Stomach (tissue), 9 donors: ENCODE measurements around the gene TMEM151B. TPM values are rescaled to one million over a fixed set of nuclear protein-coding genes. Genes with fewer than 3 reads are reported as not detected.
"Not testable (repeated sequence)": the region's sequence is repeated elsewhere in the genome, so short reads cannot be mapped to it uniquely, and the experiment has no call there.

Source experiments
- DNase-seq, 2 donors: peaks; one replicate each; pipeline versions ENCODE4 v3.0.0 to v3.0.0-alpha.2; 2013 to 2019
- H3K27ac ChIP-seq, 5 donors: fragments of 200-600 bp in 4 of 5; sonication (generic) in 4 of 5; one replicate each; pipeline ENCODE4 v1.5.1; 2013 to 2019; ENCODE audit warnings: mild to moderate bottlenecking in 1 of 5, moderate library complexity in 1 of 5
- H3K27me3 ChIP-seq, 3 donors: fragments of 200-600 bp; sonication (generic); one replicate each; pipeline ENCODE4 v1.5.1; 2017 to 2019; ENCODE audit warnings: mixed run types in 1 of 3
- H3K36me3 ChIP-seq, 4 donors: fragments of 200-600 bp; sonication (generic); 1 replicate in 3 of 4; 2 replicates in 1 of 4; pipeline ENCODE4 v1.5.1; 2016 to 2019
- H3K4me1 ChIP-seq, 4 donors: fragments of 200-600 bp; sonication (generic); one replicate each; pipeline ENCODE4 v1.5.1; 2016 to 2019
- H3K4me3 ChIP-seq, 4 donors: fragments of 200-600 bp; sonication (generic) in 3 of 4; one replicate each; pipeline ENCODE4 v1.5.1; 2016 to 2019; ENCODE audit warnings: mild to moderate bottlenecking in 1 of 4
- H3K9me3 ChIP-seq, 4 donors: fragments of 200-600 bp; sonication (generic); one replicate each; pipeline ENCODE4 v1.5.1; 2016 to 2019
- CTCF ChIP-seq, 7 experiments: fragments of 450-650 bp in 4 of 7; fragments of 200-600 bp in 3 of 7; sonication (generic) in 3 of 7; IDR thresholded peaks; one replicate each; pipeline ENCODE4 v1.5.1; 2016 to 2019; ENCODE audit warnings: antibody characterized with exemption in 7 of 7, control low read depth in 2 of 7, mild to moderate bottlenecking in 1 of 7
- EP300 ChIP-seq: sonication (generic); formaldehyde crosslinking; IDR thresholded peaks from one replicate; pipeline ENCODE4 v1.6.1; 2017; ENCODE audit warnings: antibody characterized with exemption
- POLR2A ChIP-seq, 4 donors: fragments of 450-650 bp; IDR thresholded peaks; one replicate each; pipeline ENCODE4 v1.6.1; 2016; ENCODE audit warnings: antibody characterized with exemption in 4 of 4, control low read depth in 2 of 4, mild to moderate bottlenecking in 1 of 4, moderate library complexity in 1 of 4
- POLR2AphosphoS5 ChIP-seq, 3 donors: sonication (generic); formaldehyde crosslinking; IDR thresholded peaks; one replicate each; pipeline ENCODE4 v1.6.1; 2016; ENCODE audit warnings: antibody characterized with exemption in 3 of 3
- WGBS, 5 donors: extraction: QIAGEN DNeasy Blood & Tissue Kit in 3 of 5; methylation state at CpG; one replicate each; pipeline versions ENCODE4 v1.1.5 to v1.1.7; 2013 to 2018; 5-methylcytosine and 5-hydroxymethylcytosine counted together
- intact Hi-C: fragments of 100-400 bp; cut with DNase I; formaldehyde crosslinking; loops from one replicate; pipeline ENCODE4 v1.15.1; 2023; ENCODE audit warnings: low total_unique reads
- polyA plus RNA-seq, 3 donors: library from polyadenylated mRNA; stranded (reverse); fragments of 200-250 nt; gene quantifications; one replicate each; pipeline ENCODE4 v1.2.3, GENCODE V29; 2013
- total RNA-seq, 5 donors: library from RNA; depleted of rRNA; stranded (reverse); fragments of >200 nt; gene quantifications; one replicate each; pipeline versions ENCODE4 v1.1.0 to v1.2.3, GENCODE V29; 2014 to 2016
- donor health status: healthy with polysubstance abuse.
- donor health status: Bipolar disorder and iron deficiency.
- donor health status: healthy.

Gene TMEM151B
- total and polyA plus RNA-seq, 8 donors: 0.12 to 0.29 (median 0.23) TPM; not detected in 4

- Histone ChIP-seq H3K36me3 (no peaks in the 10 kb centered on the region), H3K27ac (no peak overlapping the region), H3K4me1 (no peaks in the 10 kb centered on the region), H3K4me3 (no peak overlapping the region), H3K9me3 (no peaks in the 10 kb centered on the region), H3K27me3 (peaks cover 0 to 32% (median 0%) of the 10 kb centered on the region in 3 donors)
- no peak for TF ChIP-seq EP300
- TF ChIP-seq POLR2AphosphoS5 (IDR thresholded peaks at IDR 0.05): no peak
- no peak for TF ChIP-seq POLR2A (IDR thresholded peaks at IDR 0.05)
- TF ChIP-seq CTCF (IDR thresholded peaks at IDR 0.05): no peak
- intact Hi-C loops: no loop called here
- no peak for DNase-seq
Measured at GRCh38 chr6:44327096-44327495, 56.8 kb downstream of the TMEM151B start.

GRCh38 chr6:44327760-44328159, 57.5 kb downstream of the TMEM151B start:
- H3K4me1 ChIP-seq: no peaks in the 10 kb centered on the region
- H3K27me3 ChIP-seq: peaks cover 0 to 38% (median 0%) of the 10 kb centered on the region in 3 donors
- no peak for DNase-seq
- H3K9me3 ChIP-seq: no peaks in the 10 kb centered on the region
- TF ChIP-seq EP300 (no peak), POLR2AphosphoS5 (IDR thresholded peaks at IDR 0.05) (no peak)
- no peak overlapping the region for H3K27ac ChIP-seq
- intact Hi-C loops: no loop called here
- no peak overlapping the region for H3K4me3 ChIP-seq
- no peaks in the 10 kb centered on the region for H3K36me3 ChIP-seq
- 48 to 80% (median 70%) methylated on average over 2 of the region's 2 CpGs for WGBS, 5 donors

DNA sequence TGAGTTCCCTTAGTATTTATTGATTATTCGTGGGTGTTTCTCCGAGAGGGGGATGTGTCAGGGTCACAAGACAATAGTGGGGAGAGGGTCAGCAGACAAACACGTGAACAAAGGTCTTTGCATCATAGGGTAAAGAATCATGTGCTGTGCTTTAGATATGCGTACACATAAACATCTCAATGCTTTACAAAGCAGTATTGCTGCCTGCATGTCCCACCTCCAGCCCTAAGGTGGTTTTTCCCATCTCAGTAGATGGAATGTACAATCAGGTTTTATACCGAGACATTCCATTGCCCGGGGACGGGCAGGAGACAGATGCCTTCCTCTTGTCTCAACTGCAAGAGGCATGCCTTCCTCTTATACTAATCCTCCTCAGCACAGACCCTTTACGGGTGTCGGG, 58.0 kb downstream of the TMEM151B start:
- DNase-seq, H3K36me3 ChIP-seq, H3K27ac ChIP-seq, intact Hi-C loops, H3K9me3 ChIP-seq, H3K4me1 ChIP-seq, H3K4me3 ChIP-seq: not testable (repeated sequence)
- 19 to 32% (median 26%) methylated on average over 4 to 7 of the region's 9 CpGs for WGBS, 5 donors
- peaks cover 0 to 39% (median 0%) of the 10 kb centered on the region in 3 donors for H3K27me3 ChIP-seq

GRCh38 chr6:44329858-44330257, 59.6 kb downstream of the TMEM151B start:
- intact Hi-C loops: no loop called here

GRCh38 chr6:44332585-44332984, 62.3 kb downstream of the TMEM151B start:
- peak in 1 of 2 donors; percentile 29 for DNase-seq
- no peak overlapping the region for H3K27ac ChIP-seq
- peaks cover 0 to 36% (median 0%) of the 10 kb centered on the region in 3 donors for H3K27me3 ChIP-seq
- WGBS, 5 donors: 55 to 62% (median 58%) methylated on average over 7 of the region's 7 CpGs
- H3K36me3 ChIP-seq: no peaks in the 10 kb centered on the region
- TF ChIP-seq EP300 (no peak), POLR2A (IDR thresholded peaks at IDR 0.05) (no peak), POLR2AphosphoS5 (IDR thresholded peaks at IDR 0.05) (no peak), CTCF (IDR thresholded peaks at IDR 0.05) (no peak)
- H3K9me3 ChIP-seq: no peaks in the 10 kb centered on the region
- intact Hi-C loops: no loop called here
- no peak overlapping the region for H3K4me3 ChIP-seq
- H3K4me1 ChIP-seq: no peaks in the 10 kb centered on the region

More at GRCh38 chr6:44329858-44330257, 59.6 kb downstream of the TMEM151B start:
- DNase-seq: no peak
- WGBS, 5 donors: 64 to 70% (median 66%) methylated on average over 5 of the region's 5 CpGs
- no peaks in the 10 kb centered on the region for H3K4me1 ChIP-seq
- no peaks in the 10 kb centered on the region for H3K36me3 ChIP-seq
- no peak for TF ChIP-seq POLR2A (IDR thresholded peaks at IDR 0.05)
- TF ChIP-seq EP300: no peak
- TF ChIP-seq CTCF (IDR thresholded peaks at IDR 0.05): no peak
- TF ChIP-seq POLR2AphosphoS5 (IDR thresholded peaks at IDR 0.05): no peak
- no peak overlapping the region for H3K4me3 ChIP-seq
- H3K27me3 ChIP-seq: peaks cover 0 to 49% (median 0%) of the 10 kb centered on the region in 3 donors
- H3K27ac ChIP-seq: no peak overlapping the region
- H3K9me3 ChIP-seq: no peaks in the 10 kb centered on the region
